A549 (cell line): ENCODE measurements around the gene OAS3.

Experiments
- CBX8 ChIP-seq: fragments of 200-600 bp; sonication (generic); IDR thresholded peaks from 2 replicates; pipeline ENCODE4 v1.6.1; 2016
- CTCF ChIP-seq: fragments of >200 bp; sonication (Bioruptor Twin); formaldehyde crosslinking; IDR thresholded peaks from 3 replicates; pipeline ENCODE4 v1.5.1; 2016
- HDAC2 ChIP-seq: fragments of 200-600 bp; sonication (generic); IDR thresholded peaks from 2 replicates; pipeline ENCODE4 v1.6.1; 2016
- HES2 ChIP-seq: fragments of >200 bp; sonication (Bioruptor Twin); formaldehyde crosslinking; IDR thresholded peaks from 2 replicates; pipeline ENCODE4 v1.6.1; 2016
- NFE2L2 ChIP-seq: fragments of 150-350 bp; conservative IDR thresholded peaks from 2 replicates; pipeline ENCODE4 v1.6.1; 2014; ENCODE audit warnings: low read length
- NR3C1 ChIP-seq: fragments of >200 bp; sonication (Bioruptor Twin); formaldehyde crosslinking; IDR thresholded peaks from 3 replicates; pipeline ENCODE4 v1.6.1; 2017
- POLR2A ChIP-seq: IDR thresholded peaks from 2 replicates; pipeline ENCODE4 v1.6.1; 2012; ENCODE audit warnings: mild to moderate bottlenecking, low read length
- RAD21 ChIP-seq, 2 experiments: fragments of >200 bp in 1 of 2; sonication (Bioruptor Twin) in 1 of 2; formaldehyde crosslinking in 1 of 2; IDR thresholded peaks in 1 of 2; conservative IDR thresholded peaks in 1 of 2; 2 replicates in 1 of 2; 3 replicates in 1 of 2; pipeline ENCODE4 v1.6.1; 2012 to 2018; ENCODE audit warnings: inconsistent platforms in 1 of 2
- ZNF302 ChIP-seq: fragments of 250-450 bp; sonication (Bioruptor Pico); IDR thresholded peaks from 2 replicates; pipeline ENCODE4 v1.9.0; 2021; ENCODE audit warnings: inconsistent platforms, mild to moderate bottlenecking, moderate library complexity
- TF ChIP-seq, protein P1 (sequence below): IDR thresholded peaks from 2 replicates; pipeline ENCODE4 v1.6.1; 2012
- TF ChIP-seq, protein P2 (sequence below): fragments of 450-650 bp; IDR thresholded peaks from 2 replicates; pipeline ENCODE4 v1.6.1; 2014; ENCODE audit warnings: antibody characterized with exemption
- TF ChIP-seq, protein P3 (sequence below): fragments of 150-350 bp; IDR thresholded peaks from 2 replicates; pipeline ENCODE4 v1.6.1; 2014; ENCODE audit warnings: low read depth, mild to moderate bottlenecking, low read length
- TF ChIP-seq, protein P4 (sequence below): fragments of 250-450 bp; sonication (Bioruptor Pico); IDR thresholded peaks from 2 replicates; pipeline ENCODE4 v1.5.0; 2021; ENCODE audit warnings: mild to moderate bottlenecking, moderate library complexity, borderline replicate concordance

GRCh38 chr12:112980491-112981158, 42.4 kb downstream of the OAS3 start:
- TF ChIP-seq, protein P1, sequence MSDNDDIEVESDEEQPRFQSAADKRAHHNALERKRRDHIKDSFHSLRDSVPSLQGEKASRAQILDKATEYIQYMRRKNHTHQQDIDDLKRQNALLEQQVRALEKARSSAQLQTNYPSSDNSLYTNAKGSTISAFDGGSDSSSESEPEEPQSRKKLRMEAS = no peak
- TF ChIP-seq NR3C1 (no peak), POLR2A (no peak), CTCF (no peak), RAD21 (conservative IDR thresholded peaks at IDR 0.05 in 1 of 2, IDR thresholded peaks at IDR 0.05 in 1 of 2) (no peak), NFE2L2 (no peak), CBX8 (no peak), ZNF302 (CRISPR knock-in tag) (no peak), HES2 (no peak), HDAC2 (no peak)
- TF ChIP-seq, protein P2, sequence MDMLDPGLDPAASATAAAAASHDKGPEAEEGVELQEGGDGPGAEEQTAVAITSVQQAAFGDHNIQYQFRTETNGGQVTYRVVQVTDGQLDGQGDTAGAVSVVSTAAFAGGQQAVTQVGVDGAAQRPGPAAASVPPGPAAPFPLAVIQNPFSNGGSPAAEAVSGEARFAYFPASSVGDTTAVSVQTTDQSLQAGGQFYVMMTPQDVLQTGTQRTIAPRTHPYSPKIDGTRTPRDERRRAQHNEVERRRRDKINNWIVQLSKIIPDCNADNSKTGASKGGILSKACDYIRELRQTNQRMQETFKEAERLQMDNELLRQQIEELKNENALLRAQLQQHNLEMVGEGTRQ = no peak
- TF ChIP-seq, protein P3, sequence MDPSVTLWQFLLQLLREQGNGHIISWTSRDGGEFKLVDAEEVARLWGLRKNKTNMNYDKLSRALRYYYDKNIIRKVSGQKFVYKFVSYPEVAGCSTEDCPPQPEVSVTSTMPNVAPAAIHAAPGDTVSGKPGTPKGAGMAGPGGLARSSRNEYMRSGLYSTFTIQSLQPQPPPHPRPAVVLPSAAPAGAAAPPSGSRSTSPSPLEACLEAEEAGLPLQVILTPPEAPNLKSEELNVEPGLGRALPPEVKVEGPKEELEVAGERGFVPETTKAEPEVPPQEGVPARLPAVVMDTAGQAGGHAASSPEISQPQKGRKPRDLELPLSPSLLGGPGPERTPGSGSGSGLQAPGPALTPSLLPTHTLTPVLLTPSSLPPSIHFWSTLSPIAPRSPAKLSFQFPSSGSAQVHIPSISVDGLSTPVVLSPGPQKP = no peak
- TF ChIP-seq, protein P4, sequence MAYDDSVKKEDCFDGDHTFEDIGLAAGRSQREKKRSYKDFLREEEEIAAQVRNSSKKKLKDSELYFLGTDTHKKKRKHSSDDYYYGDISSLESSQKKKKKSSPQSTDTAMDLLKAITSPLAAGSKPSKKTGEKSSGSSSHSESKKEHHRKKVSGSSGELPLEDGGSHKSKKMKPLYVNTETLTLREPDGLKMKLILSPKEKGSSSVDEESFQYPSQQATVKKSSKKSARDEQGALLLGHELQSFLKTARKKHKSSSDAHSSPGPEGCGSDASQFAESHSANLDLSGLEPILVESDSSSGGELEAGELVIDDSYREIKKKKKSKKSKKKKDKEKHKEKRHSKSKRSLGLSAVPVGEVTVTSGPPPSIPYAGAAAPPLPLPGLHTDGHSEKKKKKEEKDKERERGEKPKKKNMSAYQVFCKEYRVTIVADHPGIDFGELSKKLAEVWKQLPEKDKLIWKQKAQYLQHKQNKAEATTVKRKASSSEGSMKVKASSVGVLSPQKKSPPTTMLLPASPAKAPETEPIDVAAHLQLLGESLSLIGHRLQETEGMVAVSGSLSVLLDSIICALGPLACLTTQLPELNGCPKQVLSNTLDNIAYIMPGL = no peak
